ENCODE results near the gene ZFP36L1.

ZFP36L1 gene

DNA sequence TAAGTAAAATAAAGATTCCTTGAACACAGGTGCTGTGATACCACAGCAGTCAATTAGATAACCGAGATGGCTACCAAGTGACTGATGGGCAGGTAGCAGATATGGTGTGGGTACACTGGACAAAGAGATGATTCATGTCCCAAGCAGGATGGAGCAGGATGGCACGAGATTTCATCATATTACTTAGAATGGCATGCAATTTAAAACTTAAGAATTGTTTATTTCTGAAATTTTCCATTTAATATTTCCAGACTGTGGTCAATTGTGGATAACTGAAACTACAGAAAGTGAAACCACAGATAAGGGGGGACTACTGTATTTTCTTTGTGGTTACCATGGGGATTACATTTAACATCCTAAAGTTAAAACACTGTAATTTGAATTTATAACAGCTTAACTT lies 7.5 kb upstream of the ZFP36L1 start:
- no peak overlapping the region for H3K27ac ChIP-seq (ENCODE audit: low read depth, low read length)
- no peaks in the 10 kb centered on the region for H3K36me3 ChIP-seq (ENCODE audit: control insufficient read depth, insufficient read depth, low read length)
- no peak overlapping the region for H3K9ac ChIP-seq (ENCODE audit: low read length)
- peaks cover 11% of the 10 kb centered on the region for H3K4me1 ChIP-seq (ENCODE audit: control insufficient read depth, insufficient read depth, low read length)
- no peak overlapping the region for H3K4me3 ChIP-seq (ENCODE audit: low read length)
- H3K27me3 ChIP-seq (ENCODE audit: control insufficient read depth, insufficient read depth, low read length): no peaks in the 10 kb centered on the region

DNA sequence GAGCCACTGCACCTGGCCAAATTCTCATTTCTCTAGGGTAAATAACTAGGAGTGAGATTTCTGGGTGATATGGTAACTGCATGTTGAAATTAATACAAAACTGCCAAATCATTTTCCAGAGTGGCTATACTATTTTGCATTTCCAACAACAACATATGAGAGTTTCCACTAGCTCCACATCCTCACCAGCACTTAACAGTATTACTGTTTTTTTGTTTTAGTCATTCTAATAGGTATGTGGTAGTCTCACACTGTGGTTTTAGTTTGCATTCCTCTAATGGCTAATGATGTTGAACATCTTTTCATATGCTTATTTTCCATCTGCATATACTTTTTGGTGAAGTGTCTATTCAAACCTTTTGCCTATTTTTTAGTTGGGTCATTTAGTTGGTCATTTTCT lies 5.8 kb upstream of the ZFP36L1 start:
- no peaks in the 10 kb centered on the region for H3K27me3 ChIP-seq (ENCODE audit: control insufficient read depth, insufficient read depth, low read length)

DNA sequence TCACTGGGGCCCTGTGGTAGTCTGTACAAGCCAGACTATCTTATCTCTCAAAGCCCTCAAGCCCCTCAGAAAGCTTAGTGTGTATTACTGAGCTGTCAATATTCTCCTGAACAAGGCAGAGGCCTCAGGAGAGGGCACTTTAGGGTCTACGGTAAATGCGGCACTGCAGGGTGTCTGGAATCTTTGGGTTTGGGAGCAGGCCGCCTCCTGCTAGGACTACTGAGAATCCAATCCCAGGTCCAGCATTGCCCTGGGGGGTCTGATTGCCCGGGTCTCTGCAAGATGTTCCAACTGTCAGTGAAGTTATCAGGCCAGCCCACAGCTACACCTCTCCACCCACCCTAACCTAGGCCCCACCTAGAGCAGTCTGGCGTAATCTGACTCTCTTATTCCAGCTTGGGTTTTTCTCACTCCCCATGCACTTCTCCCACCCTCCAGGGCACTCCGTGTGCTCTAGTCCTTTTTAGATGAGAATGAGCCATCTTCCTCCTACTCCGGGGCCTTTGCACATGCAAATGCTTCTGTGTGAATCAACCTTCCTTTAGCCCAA lies 4.3 kb upstream of the ZFP36L1 start:
- Histone ChIP-seq H3K9ac (ENCODE audit: low read length) (no peak overlapping the region), H3K4me3 (ENCODE audit: low read length) (no peak overlapping the region), H3K27ac (ENCODE audit: low read depth, low read length) (peak overlapping the region; percentile 2), H3K27me3 (ENCODE audit: control insufficient read depth, insufficient read depth, low read length) (no peaks in the 10 kb centered on the region), H3K4me1 (ENCODE audit: control insufficient read depth, insufficient read depth, low read length) (peaks cover 5% of the 10 kb centered on the region), H3K36me3 (ENCODE audit: control insufficient read depth, insufficient read depth, low read length) (peaks cover under 1% of the 10 kb centered on the region)

More for the DNA sequence above, 5.8 kb upstream of the ZFP36L1 start:
- H3K4me1 ChIP-seq (ENCODE audit: control insufficient read depth, insufficient read depth, low read length): peaks cover 5% of the 10 kb centered on the region
- H3K9ac ChIP-seq (ENCODE audit: low read length): no peak overlapping the region
- no peak overlapping the region for H3K4me3 ChIP-seq (ENCODE audit: low read length)
- no peak overlapping the region for H3K27ac ChIP-seq (ENCODE audit: low read depth, low read length)
- no peaks in the 10 kb centered on the region for H3K36me3 ChIP-seq (ENCODE audit: control insufficient read depth, insufficient read depth, low read length)

DNA sequence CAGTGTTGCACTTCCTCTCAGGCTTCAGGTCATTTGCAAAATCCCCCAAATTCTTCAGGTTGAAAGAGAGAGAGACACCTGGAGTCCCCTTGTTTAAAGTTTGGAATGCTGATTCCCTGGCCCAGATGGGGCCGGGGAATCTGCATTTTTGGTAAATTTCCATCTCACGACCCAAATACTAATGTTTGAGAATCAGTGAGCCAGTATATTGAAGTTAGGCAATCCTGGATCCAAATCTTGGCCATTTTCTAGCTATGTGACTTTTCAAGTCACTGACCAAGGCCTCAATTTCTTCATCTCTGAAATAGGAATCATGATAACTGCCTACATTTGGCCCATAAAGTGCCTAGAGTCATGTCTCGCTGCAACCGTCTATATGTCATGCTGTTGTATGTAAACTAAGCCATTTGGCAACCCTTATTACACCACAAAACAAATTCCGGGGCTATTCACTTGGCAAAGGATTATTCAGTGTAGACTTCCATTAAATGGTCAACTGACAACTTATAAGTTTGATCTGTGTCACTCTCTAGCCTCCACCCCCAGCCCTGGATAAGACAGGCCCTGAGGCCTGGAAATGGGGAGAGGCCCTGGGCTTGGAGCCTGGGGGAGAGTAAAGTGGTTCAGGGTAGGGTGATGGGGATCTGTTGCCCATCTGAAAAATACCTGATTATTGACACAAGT lies 3.7 kb upstream of the ZFP36L1 start:
- H3K4me1 ChIP-seq (ENCODE audit: control insufficient read depth, insufficient read depth, low read length): peaks cover 5% of the 10 kb centered on the region
- H3K36me3 ChIP-seq (ENCODE audit: control insufficient read depth, insufficient read depth, low read length): peaks cover 7% of the 10 kb centered on the region
- peak overlapping the region; percentile 89 for H3K9ac ChIP-seq (ENCODE audit: low read length)
- peak overlapping the region; percentile 100 for H3K27ac ChIP-seq (ENCODE audit: low read depth, low read length)
- H3K4me3 ChIP-seq (ENCODE audit: low read length): peak overlapping the region; percentile 89
- no peaks in the 10 kb centered on the region for H3K27me3 ChIP-seq (ENCODE audit: control insufficient read depth, insufficient read depth, low read length)

DNA sequence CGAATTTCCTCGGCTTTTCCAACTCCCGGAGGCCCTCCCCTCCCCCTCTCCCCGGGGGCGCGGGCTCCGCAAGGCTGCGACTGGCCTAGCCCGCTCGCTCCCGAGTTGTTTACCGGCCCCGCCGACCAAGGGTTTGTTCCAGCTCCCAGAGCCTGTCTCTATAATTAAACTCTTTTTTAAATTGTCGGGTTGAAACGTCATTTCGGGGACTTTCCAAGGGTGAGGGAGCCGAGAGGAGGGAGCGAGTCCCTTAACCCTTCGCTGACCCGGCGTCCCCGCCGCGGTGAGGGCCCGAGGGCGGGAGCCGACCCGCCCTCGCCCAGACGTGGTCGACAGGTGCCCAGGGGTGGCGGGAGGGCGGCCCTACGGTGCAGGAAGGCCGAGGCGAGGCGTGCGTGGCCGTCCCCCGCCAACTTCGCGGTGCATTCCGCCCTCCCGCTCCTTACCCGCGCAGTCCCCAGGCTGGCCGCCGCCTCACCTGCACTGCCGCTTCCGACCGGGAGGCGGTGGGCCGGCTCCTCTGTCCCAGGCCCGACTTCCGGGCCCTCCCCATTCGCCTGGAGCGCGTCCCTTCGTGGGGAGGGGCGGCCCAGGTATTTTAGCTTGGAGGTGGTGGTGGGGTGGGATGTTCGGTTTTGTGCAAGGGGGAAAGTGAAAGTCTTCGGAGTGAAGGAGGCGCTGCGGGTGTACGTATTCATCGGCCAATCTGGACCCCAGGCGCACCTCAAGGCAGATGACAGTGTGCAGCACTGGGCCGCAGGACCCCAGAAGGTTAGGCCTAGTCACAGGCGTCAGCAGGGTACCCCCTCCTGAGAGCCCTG lies 2.9 kb upstream of the ZFP36L1 start:
- H3K27ac ChIP-seq (ENCODE audit: low read depth, low read length): peak overlapping the region; percentile 100
- H3K9ac ChIP-seq (ENCODE audit: low read length): peak overlapping the region; percentile 89
- H3K36me3 ChIP-seq (ENCODE audit: control insufficient read depth, insufficient read depth, low read length): peaks cover 15% of the 10 kb centered on the region
- peak overlapping the region; percentile 89 for H3K4me3 ChIP-seq (ENCODE audit: low read length)
- peaks cover 5% of the 10 kb centered on the region for H3K4me1 ChIP-seq (ENCODE audit: control insufficient read depth, insufficient read depth, low read length)
- no peaks in the 10 kb centered on the region for H3K27me3 ChIP-seq (ENCODE audit: control insufficient read depth, insufficient read depth, low read length)

DNA sequence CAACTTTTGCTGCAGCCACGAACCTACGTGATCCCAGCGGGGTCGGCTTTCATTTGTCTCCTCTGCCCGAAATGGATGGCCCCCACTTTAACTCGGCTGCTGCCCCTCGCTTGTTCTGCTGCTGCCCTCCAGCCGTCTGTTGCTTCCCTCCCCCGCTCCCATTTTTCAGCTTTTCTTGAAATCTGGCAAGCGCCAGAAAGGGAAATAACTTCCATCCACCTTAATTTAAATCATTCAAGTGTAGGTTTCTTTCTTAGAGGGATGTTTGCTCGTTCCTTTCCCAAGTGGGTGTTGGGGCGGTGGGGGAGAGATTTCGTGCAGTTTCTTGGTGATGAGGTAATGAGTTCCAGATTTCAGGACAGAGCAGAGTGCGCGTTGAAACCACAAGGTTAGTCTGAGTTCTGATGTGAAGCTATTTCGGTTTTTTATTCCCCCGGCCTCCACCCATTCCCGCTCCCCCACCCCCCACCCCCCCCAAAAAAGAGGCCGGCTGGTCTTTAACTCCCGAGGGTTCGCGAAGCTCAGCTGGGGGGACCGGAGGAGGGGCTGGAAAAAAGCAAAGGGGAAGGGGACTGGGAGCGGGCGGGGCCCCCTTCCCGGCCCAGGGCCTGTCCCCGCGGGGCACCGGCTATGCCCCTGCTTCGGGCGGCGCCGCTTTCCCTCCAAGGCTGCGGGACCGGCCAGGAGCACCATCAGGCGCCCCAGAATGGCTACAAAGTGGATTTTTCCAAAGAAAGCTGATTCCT lies 2.2 kb upstream of the ZFP36L1 start:
- peaks cover 5% of the 10 kb centered on the region for H3K4me1 ChIP-seq (ENCODE audit: control insufficient read depth, insufficient read depth, low read length)

DNA sequence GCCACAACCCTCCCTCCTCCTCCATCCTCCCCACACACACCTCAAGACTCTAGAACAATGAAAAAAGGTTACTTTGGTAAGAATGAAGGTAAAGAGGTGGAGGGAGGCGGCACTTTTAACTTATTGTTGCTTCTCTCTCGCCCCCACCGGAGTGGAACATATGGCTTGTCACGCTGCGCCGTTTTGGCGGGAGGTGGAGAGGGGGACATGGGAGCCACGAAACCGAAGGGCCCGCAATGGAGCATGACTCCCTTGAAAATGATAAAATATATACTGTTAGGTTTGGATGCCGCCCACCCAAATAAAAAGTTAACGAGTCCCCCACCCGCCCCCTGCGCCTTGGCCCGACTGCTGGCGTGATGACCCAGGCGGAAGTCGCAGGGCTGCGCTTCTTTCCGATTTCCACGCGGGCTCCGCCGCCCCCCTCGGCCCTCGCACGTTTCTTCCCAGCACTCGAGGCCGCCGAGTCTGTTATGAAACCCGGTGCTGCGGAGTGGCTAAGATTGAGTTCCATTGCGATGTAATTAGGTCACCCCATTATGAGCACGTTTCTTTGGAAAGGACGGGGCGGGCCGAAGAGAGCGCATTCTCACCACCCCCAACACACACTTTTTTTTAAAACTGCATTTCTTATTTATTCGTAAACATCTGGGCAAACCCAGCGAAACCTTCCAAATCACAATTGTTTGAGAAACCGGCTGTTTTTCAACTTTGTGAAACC lies 1.4 kb upstream of the ZFP36L1 start:
- H3K36me3 ChIP-seq (ENCODE audit: control insufficient read depth, insufficient read depth, low read length): peaks cover 30% of the 10 kb centered on the region
- H3K4me3 ChIP-seq (ENCODE audit: low read length): peak overlapping the region; percentile 89
- peak overlapping the region; percentile 100 for H3K27ac ChIP-seq (ENCODE audit: low read depth, low read length)
- peak overlapping the region; percentile 97 for H3K9ac ChIP-seq (ENCODE audit: low read length)
- no peaks in the 10 kb centered on the region for H3K27me3 ChIP-seq (ENCODE audit: control insufficient read depth, insufficient read depth, low read length)
- peaks cover 5% of the 10 kb centered on the region for H3K4me1 ChIP-seq (ENCODE audit: control insufficient read depth, insufficient read depth, low read length)

More for the DNA sequence above, 2.2 kb upstream of the ZFP36L1 start:
- no peaks in the 10 kb centered on the region for H3K27me3 ChIP-seq (ENCODE audit: control insufficient read depth, insufficient read depth, low read length)
- H3K27ac ChIP-seq (ENCODE audit: low read depth, low read length): peak overlapping the region; percentile 100
- H3K36me3 ChIP-seq (ENCODE audit: control insufficient read depth, insufficient read depth, low read length): peaks cover 23% of the 10 kb centered on the region
- peak overlapping the region; percentile 89 for H3K4me3 ChIP-seq (ENCODE audit: low read length)
- H3K9ac ChIP-seq (ENCODE audit: low read length): peak overlapping the region; percentile 94

DNA sequence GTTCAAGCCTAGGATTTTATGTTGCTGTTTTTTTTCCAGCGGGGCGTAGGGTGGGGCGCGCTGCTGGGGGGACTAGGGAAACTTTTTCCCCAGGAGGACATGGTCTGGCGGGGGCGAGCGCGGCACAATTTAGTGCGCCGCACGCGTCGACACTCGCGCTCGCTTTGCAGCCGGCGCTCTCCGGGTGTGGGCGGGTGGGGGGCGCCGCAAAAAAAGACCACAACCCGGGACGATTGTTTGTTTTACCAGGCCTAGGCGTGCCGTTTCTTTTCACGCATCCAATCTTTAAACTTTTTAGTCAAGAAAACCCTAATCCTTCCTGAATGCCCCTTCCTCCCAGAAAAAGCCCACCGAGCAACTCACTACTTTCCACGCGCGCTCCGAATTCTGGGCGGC lies 865 bp upstream of the ZFP36L1 start:
- H3K27ac ChIP-seq (ENCODE audit: low read depth, low read length): peak overlapping the region; percentile 100

DNA sequence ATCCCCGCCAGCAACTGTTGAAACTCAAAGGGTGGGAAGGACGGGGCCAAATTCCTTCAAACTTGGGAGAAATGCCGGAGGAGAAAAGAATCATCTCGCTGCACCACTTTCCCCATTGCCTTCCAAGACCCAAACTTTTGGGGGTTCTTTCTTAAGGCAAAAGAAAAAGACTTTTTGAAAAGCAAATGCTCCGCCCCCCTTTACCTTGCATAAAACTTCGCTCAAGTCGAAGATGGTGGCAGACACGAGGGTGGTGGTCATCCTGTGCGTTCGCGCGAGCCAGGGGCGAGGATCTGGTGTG lies 239 bp downstream of the ZFP36L1 start:
- Histone ChIP-seq H3K27me3 (ENCODE audit: control insufficient read depth, insufficient read depth, low read length) (no peaks in the 10 kb centered on the region), H3K36me3 (ENCODE audit: control insufficient read depth, insufficient read depth, low read length) (peaks cover 34% of the 10 kb centered on the region), H3K9ac (ENCODE audit: low read length) (peak overlapping the region; percentile 98), H3K4me3 (ENCODE audit: low read length) (peak overlapping the region; percentile 92), H3K4me1 (ENCODE audit: control insufficient read depth, insufficient read depth, low read length) (peaks cover 5% of the 10 kb centered on the region), H3K27ac (ENCODE audit: low read depth, low read length) (peak overlapping the region; percentile 100)

More for the DNA sequence above, 865 bp upstream of the ZFP36L1 start:
- Histone ChIP-seq H3K36me3 (ENCODE audit: control insufficient read depth, insufficient read depth, low read length) (peaks cover 34% of the 10 kb centered on the region), H3K4me1 (ENCODE audit: control insufficient read depth, insufficient read depth, low read length) (peaks cover 5% of the 10 kb centered on the region), H3K4me3 (ENCODE audit: low read length) (peak overlapping the region; percentile 89), H3K27me3 (ENCODE audit: control insufficient read depth, insufficient read depth, low read length) (no peaks in the 10 kb centered on the region), H3K9ac (ENCODE audit: low read length) (peak overlapping the region; percentile 97)

DNA sequence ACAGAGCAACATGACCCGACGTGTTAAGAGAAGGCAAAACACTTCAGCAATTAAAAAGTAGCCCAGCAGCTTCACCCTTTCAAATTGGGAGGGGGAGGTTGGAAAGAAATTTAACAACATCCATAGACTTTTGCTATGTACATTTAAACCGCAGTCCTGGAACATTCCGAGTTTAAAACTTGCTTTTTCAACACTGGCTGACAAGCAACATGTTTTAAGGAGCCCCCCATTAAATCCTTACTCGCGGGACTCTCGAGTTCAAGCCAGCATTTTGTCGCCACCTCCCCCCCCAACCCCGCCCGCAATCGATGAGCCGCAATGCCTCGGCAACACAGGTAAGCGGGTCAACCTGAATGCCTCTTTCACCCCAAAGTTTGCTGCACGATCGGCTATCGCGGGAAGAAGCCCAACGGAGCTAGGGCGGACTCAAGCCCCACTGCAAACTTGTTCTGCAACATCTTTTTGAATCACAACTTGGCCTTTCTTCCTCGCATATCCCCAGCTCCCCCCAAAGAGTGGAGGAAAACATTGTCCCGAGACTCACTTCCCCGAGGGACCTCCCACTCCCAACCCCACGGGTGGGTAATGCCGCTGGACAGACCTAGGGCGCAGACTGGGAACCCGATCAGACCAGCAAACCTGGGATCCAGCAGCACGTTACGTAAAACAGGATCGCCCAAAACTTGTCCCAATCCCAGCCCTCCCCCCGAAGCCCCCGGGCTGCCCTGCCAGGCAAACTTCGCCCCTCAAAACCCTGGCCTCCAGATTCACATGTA lies 777 bp downstream of the ZFP36L1 start:
- Histone ChIP-seq H3K9ac (ENCODE audit: low read length) (peak overlapping the region; percentile 98), H3K27ac (ENCODE audit: low read depth, low read length) (peak overlapping the region; percentile 100), H3K4me1 (ENCODE audit: control insufficient read depth, insufficient read depth, low read length) (peaks cover 6% of the 10 kb centered on the region), H3K27me3 (ENCODE audit: control insufficient read depth, insufficient read depth, low read length) (no peaks in the 10 kb centered on the region), H3K36me3 (ENCODE audit: control insufficient read depth, insufficient read depth, low read length) (peaks cover 38% of the 10 kb centered on the region), H3K4me3 (ENCODE audit: low read length) (peak overlapping the region; percentile 92)

Data from rectal smooth muscle tissue (tissue), 1 donor.